Activated naive CD4-positive, alpha-beta T cell treated with anti-CD3 and anti-CD28 coated beads for 36 hours (primary cell): ENCODE data around the gene SECTM1. TPM values are rescaled to one million over a fixed set of nuclear protein-coding genes. Genes with fewer than 3 reads are reported as not detected.

ENCODE experiments used
- CTCF ChIA-PET: fragments of 350-600 bp; sonication (Branson Sonifier 250); formaldehyde crosslinking; loops from one replicate; lab custom pipeline; 2021; ENCODE audit warnings: antibody characterized with exemption; lab: Charles Lee
- DNase-seq: peaks from one replicate; pipeline ENCODE4 v3.0.0-alpha.2; 2020
- H3K27ac Mint-ChIP-seq: one replicate; pipeline ENCODE4 v1.8.0; 2021; ENCODE audit warnings: mild to moderate bottlenecking, mixed read lengths
- H3K27me3 Mint-ChIP-seq: one replicate; pipeline ENCODE4 v1.8.0; 2021; ENCODE audit warnings: low read depth, mixed read lengths
- H3K36me3 Mint-ChIP-seq: one replicate; pipeline ENCODE4 v1.8.0; 2021; ENCODE audit warnings: low read depth, mixed read lengths
- H3K4me1 Mint-ChIP-seq: one replicate; pipeline ENCODE4 v1.8.0; 2021; ENCODE audit warnings: low read depth, mixed read lengths
- H3K4me3 Mint-ChIP-seq: one replicate; pipeline ENCODE4 v1.8.0; 2021; ENCODE audit warnings: mild to moderate bottlenecking, moderate library complexity, mixed read lengths
- H3K9me3 Mint-ChIP-seq: one replicate; pipeline ENCODE4 v1.8.0; 2021; ENCODE audit warnings: mixed read lengths
- intact Hi-C: fragments of 100-400 bp; cut with micrococcal nuclease; formaldehyde crosslinking; loops from one replicate; pipeline ENCODE4 v1.15.1; 2023
- total RNA-seq, 2 experiments: library from RNA; stranded (reverse); gene quantifications; one replicate each; pipeline ENCODE4 v1.2.3, GENCODE V29; 2021

The SECTM1 gene
- total RNA-seq, 2 experiments from 2014 or later = 2.8 to 3.8 TPM

DNA sequence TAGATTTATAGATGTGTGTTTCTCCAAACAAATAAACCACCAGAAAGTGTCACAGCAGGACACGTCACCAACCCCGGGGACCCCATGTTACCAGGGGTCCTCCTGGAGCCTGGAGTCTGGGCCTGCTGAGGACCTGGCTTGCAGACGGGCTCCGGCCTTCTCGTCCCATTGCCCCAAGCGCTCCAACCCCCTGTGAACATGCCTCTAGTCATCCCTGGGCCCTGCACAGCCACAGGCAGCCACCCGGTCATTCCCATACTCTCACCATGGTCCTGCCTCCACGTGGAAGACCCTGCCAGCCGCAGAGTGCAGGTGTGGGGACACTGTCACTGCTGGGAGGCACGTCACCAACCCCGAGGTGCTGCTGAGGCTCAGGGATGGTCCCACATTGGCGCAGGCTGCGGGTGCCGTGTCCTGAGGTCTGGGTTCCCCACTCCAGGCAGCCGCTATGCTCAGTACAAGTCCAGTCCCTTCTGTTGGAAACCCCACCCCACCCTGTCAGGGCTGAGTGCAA is 4.5 kb downstream of the SECTM1 start:
- Mint-ChIP-seq H3K27me3 (no peaks in the 10 kb centered on the region), H3K36me3 (peaks cover 3% of the 10 kb centered on the region), H3K9me3 (no peaks in the 10 kb centered on the region), H3K27ac (no peak overlapping the region), H3K4me3 (no peak overlapping the region), H3K4me1 (peaks cover 20% of the 10 kb centered on the region)
- intact Hi-C loops = no loop called here
- no peak for DNase-seq
- CTCF ChIA-PET = no interaction called here

DNA sequence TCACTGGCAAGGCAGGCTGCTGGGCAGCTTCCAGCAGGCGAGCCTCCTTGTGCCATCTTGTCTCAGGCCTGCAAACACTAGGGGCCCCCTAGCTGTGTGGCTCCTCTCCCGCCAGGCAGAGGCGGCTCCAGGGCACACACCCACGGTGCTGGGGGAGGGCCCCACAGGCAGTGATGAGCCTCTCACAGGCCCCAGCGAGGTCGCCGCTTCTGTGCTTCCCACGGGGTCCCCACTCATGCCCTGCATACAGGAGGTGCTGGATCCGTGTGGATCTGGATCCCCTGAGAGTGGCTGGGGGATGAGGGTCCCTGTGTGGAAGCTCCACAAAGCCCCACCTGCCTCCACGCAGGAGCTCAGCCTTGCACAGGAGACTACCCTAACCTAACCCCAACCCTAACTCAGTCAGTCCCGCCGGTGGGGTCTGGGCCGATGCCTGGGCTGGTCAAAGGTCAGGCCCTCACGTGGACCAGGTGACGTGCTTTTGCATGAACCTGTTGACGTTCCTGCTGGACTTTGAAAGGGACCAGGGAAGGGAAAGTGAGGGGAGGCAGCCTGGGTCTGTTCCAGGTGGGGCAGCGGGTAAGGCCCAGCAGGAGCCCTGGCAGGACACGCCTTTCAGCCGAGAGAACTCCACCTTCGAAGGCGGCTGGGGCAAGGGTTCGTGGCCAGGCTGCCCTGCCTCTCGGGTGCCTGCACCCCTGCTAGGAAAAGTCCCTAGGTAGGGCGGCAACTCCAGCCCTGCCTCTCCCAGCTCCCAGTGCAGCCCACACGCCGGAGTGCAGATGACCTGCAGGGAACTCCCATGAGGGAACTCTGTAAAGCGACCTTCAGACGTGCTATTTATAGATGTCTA is 5.2 kb downstream of the SECTM1 start:
- H3K36me3 Mint-ChIP-seq = peaks cover 6% of the 10 kb centered on the region
- H3K27me3 Mint-ChIP-seq = no peaks in the 10 kb centered on the region
- intact Hi-C loops = no loop called here
- CTCF ChIA-PET = interaction anchor here (0.7 kb wide), 1 partner anchor 223 kb away, joined by 3 read pairs; no protein-coding TSS in a partner anchor
- H3K4me3 Mint-ChIP-seq = no peak overlapping the region
- DNase-seq = no peak
- H3K4me1 Mint-ChIP-seq = peaks cover 24% of the 10 kb centered on the region
- no peaks in the 10 kb centered on the region for H3K9me3 Mint-ChIP-seq
- no peak overlapping the region for H3K27ac Mint-ChIP-seq

DNA sequence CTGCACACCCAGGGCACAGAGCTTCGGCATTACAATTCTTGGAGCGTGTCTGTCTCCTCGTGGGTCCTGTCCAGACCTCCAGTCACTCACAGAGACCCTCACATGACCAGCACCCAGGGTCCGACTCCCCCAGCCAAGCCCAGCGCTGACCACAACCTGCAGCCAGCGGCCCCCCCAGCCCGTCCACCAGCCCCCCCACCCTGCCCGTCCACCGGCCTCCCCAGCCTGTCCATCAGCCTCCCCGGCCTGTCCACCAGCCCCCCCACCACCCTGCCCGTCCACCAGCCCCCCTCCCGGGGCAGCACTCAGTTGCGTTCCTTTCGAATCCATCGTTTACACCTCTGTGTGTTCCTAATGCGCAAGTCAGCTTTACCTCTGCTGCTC is 5.8 kb downstream of the SECTM1 start:
- H3K27me3 Mint-ChIP-seq = no peaks in the 10 kb centered on the region
- peaks cover 26% of the 10 kb centered on the region for H3K4me1 Mint-ChIP-seq
- no peak overlapping the region for H3K27ac Mint-ChIP-seq
- no peaks in the 10 kb centered on the region for H3K9me3 Mint-ChIP-seq
- DNase-seq = no peak
- CTCF ChIA-PET = interaction anchor here (0.7 kb wide), 1 partner anchor 224 kb away, joined by 3 read pairs; no protein-coding TSS in a partner anchor
- peaks cover 6% of the 10 kb centered on the region for H3K36me3 Mint-ChIP-seq
- intact Hi-C loops = no loop called here
- no peak overlapping the region for H3K4me3 Mint-ChIP-seq

DNA sequence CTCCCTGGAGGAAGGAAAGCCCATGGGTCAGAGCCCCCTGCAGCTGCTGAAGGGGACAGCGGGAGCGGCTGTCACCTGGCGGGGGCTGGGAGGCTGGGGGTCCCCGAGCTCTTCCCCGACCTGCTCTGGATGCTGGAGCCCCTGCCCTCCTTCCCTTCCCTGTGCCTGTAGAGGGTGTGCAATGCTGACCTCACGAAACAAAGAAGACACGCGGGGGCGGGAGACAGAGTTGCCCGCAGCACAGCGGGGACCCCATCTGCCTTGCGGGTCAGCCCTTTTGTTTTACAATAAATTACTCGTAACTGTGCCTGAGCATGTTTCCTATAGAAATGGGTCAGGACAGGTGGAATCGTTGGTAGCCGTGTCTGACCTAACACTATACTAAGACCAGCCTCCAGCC is 6.3 kb downstream of the SECTM1 start:
- Mint-ChIP-seq H3K36me3 (peaks cover 7% of the 10 kb centered on the region), H3K4me1 (peaks cover 27% of the 10 kb centered on the region), H3K27ac (no peak overlapping the region), H3K27me3 (no peaks in the 10 kb centered on the region), H3K9me3 (no peaks in the 10 kb centered on the region), H3K4me3 (no peak overlapping the region)
- CTCF ChIA-PET = interaction anchor here (0.7 kb wide), 1 partner anchor 224 kb away, joined by 3 read pairs; no protein-coding TSS in a partner anchor
- no peak for DNase-seq
- intact Hi-C loops = no loop called here

DNA sequence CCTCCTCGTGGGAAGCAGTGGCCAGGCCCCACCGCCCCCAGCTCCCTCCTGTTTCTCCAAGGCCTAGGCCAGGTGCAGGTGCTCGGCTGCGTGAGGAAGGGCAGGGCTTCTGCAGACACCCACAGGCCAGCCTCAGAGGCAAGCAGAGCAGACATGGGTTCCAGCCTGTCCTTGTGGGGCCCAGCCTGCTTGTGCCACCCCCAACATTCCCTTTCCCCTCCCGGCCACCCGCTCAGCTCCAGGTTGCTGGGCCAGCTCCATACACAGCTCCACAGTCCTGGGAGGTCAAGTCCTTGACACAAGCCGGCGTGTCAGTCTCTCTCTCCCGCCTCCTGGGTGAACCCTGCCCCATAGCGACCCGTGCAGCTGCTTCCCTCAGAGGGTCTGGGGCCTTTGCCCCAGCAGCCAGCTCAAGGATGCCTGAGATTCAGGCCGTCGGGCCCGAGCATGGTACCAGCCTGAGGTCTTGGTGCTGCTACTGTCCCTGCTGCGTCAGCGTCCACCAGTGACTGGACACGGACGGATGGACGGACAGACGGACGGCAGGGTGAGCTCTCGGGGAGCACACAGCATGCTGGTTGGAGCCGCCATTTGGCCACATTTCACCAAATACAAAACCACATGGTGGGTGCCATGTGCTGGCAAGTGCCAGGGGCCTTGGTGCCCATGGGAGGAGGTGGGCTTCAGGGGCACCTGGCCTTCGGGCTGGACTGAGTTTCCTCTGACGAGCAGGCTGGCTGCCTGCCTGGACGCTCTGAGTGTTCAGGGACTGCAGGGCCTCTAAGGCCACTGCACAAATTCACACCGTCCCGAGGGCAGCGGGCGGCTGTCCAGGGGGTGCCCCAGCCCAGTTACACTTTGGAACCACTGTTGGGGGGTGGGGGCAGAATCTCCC is 8.0 kb downstream of the SECTM1 start:
- no peaks in the 10 kb centered on the region for H3K9me3 Mint-ChIP-seq

DNA sequence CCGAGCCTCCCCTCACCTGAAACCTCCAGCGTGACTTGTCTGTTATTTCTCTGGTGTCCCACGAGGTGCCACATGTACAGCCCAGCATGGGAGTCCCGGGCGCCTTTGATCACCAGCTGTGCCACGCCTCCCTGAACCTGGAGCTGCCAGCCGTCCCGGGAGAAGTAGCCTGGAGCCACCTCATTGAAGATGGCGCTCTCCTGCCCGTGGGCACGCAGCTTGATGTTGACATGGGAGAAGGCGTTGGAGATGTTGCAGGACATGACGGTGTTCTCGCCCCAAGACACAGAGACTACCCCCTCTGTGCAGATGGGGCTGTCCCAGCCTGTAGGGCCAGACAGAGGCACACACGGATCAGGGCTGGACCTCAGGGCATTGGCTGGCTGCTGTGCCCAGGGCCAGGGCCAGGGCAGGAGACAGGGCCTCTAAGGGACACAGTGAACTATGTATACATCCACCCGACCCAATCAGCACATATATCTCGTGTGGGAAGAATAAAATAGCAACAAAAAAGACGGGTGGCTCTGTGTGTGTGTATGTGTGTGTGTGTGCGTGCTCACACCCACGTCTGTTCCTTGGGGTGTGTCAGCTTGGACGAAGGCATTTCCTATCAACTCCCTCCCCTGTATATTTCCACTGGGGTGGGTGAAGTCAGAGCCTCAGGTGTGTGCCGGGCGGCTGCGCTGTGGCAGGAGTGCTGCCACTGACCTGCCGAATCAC is 8.8 kb downstream of the SECTM1 start:
- intact Hi-C loops = no loop called here
- H3K4me3 Mint-ChIP-seq = peak overlapping the region; percentile 38
- no peaks in the 10 kb centered on the region for H3K9me3 Mint-ChIP-seq
- H3K36me3 Mint-ChIP-seq = peaks cover 10% of the 10 kb centered on the region
- peaks cover 42% of the 10 kb centered on the region for H3K4me1 Mint-ChIP-seq
- CTCF ChIA-PET = no interaction called here
- H3K27ac Mint-ChIP-seq = no peak overlapping the region
- DNase-seq = no peak
- no peaks in the 10 kb centered on the region for H3K27me3 Mint-ChIP-seq

More for the DNA sequence above, 8.0 kb downstream of the SECTM1 start:
- H3K4me1 Mint-ChIP-seq = peaks cover 36% of the 10 kb centered on the region
- H3K36me3 Mint-ChIP-seq = peaks cover 10% of the 10 kb centered on the region
- intact Hi-C loops = no loop called here
- CTCF ChIA-PET = no interaction called here
- H3K27me3 Mint-ChIP-seq = no peaks in the 10 kb centered on the region
- no peak for DNase-seq
- no peak overlapping the region for H3K4me3 Mint-ChIP-seq
- H3K27ac Mint-ChIP-seq = no peak overlapping the region

DNA sequence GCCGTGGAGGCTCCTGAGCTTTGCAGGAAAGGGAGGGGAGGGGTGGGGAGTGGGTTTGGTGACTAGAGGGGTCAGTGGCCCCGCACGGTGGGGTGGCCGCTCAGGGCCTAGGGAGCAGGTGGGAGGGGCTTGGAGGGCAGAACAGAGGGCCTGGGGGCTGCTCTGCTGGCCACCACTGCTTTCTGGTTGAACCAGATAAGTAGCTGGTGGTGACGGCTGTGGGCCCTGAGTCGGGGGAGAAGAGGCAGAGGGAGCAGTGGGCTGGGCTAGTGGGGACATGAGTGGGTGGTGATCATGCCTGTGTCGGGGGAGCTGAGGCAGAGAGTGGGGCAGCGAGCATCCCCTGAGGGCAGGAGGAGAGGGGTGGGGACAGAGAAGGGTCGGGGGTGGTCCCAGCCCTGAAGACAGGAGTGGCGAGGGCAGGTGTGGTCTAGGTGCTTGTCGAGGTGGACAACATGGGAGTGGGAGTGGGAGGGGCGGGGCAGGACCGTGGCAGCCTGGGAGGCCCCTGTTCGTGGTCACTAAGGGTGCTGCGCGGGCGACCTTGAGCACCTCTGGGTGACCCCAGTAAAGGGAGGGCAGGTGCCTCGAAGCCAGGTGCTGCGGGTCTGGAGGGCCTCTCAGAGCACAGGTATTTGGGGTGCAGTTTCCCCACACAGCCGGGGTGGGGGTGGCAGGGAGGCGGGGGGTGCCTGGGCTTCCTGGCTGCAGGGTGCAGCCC is 9.9 kb downstream of the SECTM1 start:
- no peak for DNase-seq
- H3K27ac Mint-ChIP-seq = no peak overlapping the region
- intact Hi-C loops = no loop called here
- no peaks in the 10 kb centered on the region for H3K27me3 Mint-ChIP-seq
- peaks cover 10% of the 10 kb centered on the region for H3K36me3 Mint-ChIP-seq
- H3K4me3 Mint-ChIP-seq = peak overlapping the region; percentile 50
- CTCF ChIA-PET = interaction anchor here (0.7 to 1.9 kb wide), 2 partner anchors 23 to 88 kb away, joined by 3 to 8 read pairs; no protein-coding TSS in a partner anchor
- H3K4me1 Mint-ChIP-seq = peaks cover 42% of the 10 kb centered on the region
- H3K9me3 Mint-ChIP-seq = no peaks in the 10 kb centered on the region

DNA sequence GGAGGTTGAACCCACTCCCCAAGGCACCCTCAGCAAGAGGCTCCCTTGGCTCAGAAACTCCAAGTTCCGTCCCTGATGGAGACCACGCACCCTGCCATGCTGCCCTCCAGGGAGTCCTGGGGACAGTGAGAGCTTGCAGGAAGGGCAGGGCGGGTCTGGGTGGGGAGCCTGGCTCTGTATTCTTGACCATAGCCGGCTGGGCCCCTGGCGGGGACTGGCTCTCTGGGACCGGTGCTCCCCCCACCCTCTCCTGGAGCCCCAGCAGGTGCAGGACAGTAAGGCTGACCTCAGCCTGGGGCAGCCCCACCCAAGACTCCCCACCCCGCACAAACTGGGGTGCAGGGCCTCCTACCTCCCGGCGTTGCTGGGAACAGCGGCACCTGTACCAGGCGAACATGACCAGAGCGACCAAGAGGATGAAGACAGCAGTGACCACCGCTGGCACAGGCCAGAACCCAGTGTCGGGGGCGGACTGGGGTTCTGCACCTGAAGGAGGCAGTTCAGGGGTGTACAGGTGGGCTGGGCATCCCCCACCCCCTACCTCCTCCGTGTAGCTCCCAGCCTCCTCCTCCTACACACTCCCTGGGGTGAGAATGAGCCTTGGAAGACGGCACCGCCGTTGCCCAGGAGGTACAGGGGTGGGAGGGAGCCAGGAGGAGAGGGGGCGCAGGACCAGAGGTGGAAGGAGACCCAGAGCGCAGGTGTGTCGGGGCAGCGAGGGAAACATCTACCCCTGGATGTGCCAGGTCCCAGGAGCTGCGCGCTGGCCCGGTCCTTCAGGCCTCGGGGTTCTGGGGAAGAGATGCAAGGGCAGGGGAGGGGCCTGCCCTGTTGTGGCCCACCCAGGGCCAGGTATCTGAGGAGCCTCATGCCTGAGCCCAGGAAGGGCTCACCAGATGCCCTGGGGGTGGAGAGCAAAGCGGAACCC is 10.8 kb downstream of the SECTM1 start:
- H3K27ac Mint-ChIP-seq = peak overlapping the region; percentile 97
- H3K36me3 Mint-ChIP-seq = peaks cover 10% of the 10 kb centered on the region
- intact Hi-C loops = no loop called here
- H3K27me3 Mint-ChIP-seq = no peaks in the 10 kb centered on the region
- CTCF ChIA-PET = interaction anchor here (1.9 to 2.4 kb wide), 2 partner anchors 23 to 87 kb away, joined by 8 to 60 read pairs; no protein-coding TSS in a partner anchor
- no peak for DNase-seq
- no peaks in the 10 kb centered on the region for H3K9me3 Mint-ChIP-seq
- H3K4me3 Mint-ChIP-seq = peak overlapping the region; percentile 79
- peaks cover 42% of the 10 kb centered on the region for H3K4me1 Mint-ChIP-seq

DNA sequence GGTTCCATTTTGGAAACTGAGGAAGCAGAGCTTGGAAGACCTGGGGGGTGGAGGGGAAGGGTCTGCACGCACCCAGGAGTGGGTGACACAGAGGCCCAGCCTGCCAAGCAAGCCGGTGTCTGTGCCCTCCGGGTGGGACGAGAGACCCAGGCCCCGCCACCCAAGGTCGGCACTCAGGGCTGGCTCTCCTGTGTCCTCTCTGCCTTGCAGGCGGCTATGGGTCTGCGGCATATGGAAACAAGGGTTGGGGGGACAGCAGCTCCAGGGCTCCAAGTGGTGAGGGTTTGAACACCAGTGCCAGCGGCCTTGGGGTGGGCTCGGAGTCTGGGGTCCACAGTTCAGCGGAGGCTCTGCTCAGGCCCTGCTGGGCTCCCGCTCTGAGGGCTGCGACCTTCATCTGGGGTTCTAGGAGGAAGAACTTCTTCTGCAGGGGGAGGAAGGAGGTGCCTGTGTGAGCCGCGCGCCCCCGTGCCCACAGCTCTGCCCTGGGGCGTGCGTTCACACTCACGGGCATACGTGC is 11.6 kb downstream of the SECTM1 start:
- DNase-seq = no peak
- CTCF ChIA-PET = interaction anchor here (0.6 to 2.4 kb wide), 6 partner anchors 11 to 116 kb away, joined by 3 to 60 read pairs (median 3); no protein-coding TSS in a partner anchor
- peaks cover 2% of the 10 kb centered on the region for H3K9me3 Mint-ChIP-seq

More for the DNA sequence above, 11.6 kb downstream of the SECTM1 start:
- no peaks in the 10 kb centered on the region for H3K27me3 Mint-ChIP-seq
- H3K27ac Mint-ChIP-seq = peak overlapping the region; percentile 97
- peak overlapping the region; percentile 79 for H3K4me3 Mint-ChIP-seq
- H3K4me1 Mint-ChIP-seq = peaks cover 42% of the 10 kb centered on the region
- intact Hi-C loops = loop anchor here (1.0 to 2.0 kb wide), 3 partner anchors 25 to 85 kb away; no protein-coding TSS in a partner anchor
- peaks cover 12% of the 10 kb centered on the region for H3K36me3 Mint-ChIP-seq
